Left kidney (tissue), 2 donors: ENCODE measurements around the gene FMNL3. TPM values are rescaled to one million over a fixed set of nuclear protein-coding genes. Genes with fewer than 3 reads are reported as not detected.
"Not testable (repeated sequence)": the region's sequence is repeated elsewhere in the genome, so short reads cannot be mapped to it uniquely, and the experiment has no call there.

ENCODE experiments used
- DNase-seq: peaks from one replicate; pipeline ENCODE4 v3.0.0-alpha.2; 2013
- polyA plus RNA-seq: library from polyadenylated mRNA; unstranded; fragments of 120-200 nt; gene quantifications from one replicate; pipeline ENCODE4 v1.2.1, GENCODE V29; 2013; ENCODE audit not compliant: insufficient read length

The FMNL3 gene
- polyA plus RNA-seq, 1 donor, result 46.3 TPM

GRCh38 chr12:49609059-49609874 lies 97.9 kb downstream of the FMNL3 start:
- no peak for DNase-seq

- not testable (repeated sequence) for DNase-seq
These were observed 101.7 kb downstream of the FMNL3 start, which contains the start of gene FAM186B for GRCh38 chr12:49605539-49605938. Gene FAM186B, minus strand, starts transcription at chr12:49605639. Its CDS starts 162 bp downstream, at chr12:49605477.

DNA sequence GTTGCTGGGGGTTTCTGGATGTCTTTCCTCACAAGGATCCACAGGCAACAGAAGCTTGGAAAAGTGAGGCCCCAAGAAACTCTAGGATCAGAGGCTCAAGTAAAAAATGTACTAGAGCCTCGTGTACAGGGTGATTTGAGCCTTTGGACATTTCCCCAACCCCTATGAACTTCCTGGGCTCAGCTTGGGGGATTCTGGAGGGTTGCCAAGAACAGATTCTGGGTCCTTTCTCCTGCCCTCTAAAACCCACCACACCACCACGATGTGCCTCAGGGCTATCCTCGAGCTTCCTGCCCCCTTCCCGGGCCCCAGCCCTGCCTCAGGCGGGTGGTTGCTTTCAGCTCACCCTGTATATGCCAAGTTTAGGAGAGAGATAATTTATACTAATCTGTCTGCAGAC lies 102.3 kb downstream of the FMNL3 start:
- DNase-seq, result no peak

DNA sequence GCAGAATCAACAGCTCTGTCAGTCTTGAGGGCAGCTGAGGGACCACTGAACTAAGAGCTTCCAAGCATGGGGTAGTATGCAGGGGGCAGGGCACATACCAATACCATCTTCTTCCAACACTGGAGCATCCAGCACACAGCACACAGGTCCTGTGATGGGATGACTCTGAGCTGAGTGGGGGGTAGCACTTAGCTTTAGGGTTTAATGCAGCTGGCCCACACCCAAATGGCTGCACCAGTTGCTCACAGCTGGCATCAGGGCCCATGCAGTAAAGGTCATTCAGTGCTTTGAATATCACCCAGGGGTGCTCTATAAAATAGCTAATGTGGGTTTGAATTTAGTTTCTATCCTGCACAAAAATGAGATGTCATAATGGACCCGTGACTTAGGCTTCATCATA lies 103.5 kb downstream of the FMNL3 start:
- DNase-seq, result no peak

- no peak for DNase-seq
These were observed 107.2 kb downstream of the FMNL3 start for GRCh38 chr12:49599961-49600360.

DNA sequence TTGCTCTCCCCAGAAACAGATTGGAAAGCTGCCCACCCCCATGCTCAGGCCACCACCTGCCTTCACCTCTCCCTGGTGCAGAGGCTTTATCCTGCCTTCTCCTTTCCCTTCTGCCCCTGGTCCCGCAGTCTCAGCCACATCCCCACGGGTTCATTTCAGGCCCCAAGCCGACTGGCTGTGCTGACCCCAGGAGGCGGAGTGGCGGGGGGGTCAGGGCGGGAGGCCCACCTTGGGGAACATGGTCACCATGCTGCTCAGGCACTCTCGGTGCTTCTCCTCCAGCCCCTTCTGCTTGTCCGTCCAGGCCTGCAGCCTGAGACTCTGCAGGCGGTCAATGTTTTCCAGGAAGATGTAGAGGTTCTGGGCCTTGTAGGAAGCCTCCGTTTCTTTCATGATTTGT lies 108.7 kb downstream of the FMNL3 start:
- DNase-seq, result no peak

GRCh38 chr12:49588721-49589516 lies 118.3 kb downstream of the FMNL3 start:
- DNase-seq, result no peak

DNA sequence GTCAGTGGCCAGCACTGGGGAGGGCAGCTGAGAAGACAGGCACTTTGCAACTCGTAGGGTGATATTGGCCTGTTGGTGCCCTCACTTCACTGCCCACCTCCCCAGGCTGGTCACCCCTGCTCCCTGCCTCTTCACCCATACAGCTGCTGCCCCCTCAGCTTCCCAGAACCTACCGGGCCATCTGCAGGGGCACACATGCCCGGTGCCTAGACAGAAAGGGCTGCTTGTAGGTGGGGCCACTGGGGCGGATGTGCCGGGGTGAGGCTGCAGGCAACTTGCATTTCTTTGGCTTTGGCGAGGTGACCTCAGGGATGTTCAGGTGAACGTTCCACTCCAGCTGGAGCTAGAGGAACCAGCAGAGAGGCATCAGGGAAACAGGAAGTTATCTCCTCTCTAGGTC lies 118.9 kb downstream of the FMNL3 start:
- no peak for DNase-seq

- DNase-seq, result no peak
These were observed 119.9 kb downstream of the FMNL3 start for GRCh38 chr12:49587174-49587908.

Other genes with a start within 250 kb of the FMNL3 start
- gene KCNH3, start 168.4 kb downstream of the FMNL3 start, polyA plus RNA-seq, result 5.2 TPM
- gene MCRS1, start 139.3 kb downstream of the FMNL3 start, polyA plus RNA-seq, result 61.6 TPM
- gene FAM186B, start 101.8 kb downstream of the FMNL3 start, polyA plus RNA-seq, result 3.1 TPM
- gene PRPF40B, start 83.8 kb downstream of the FMNL3 start, polyA plus RNA-seq, result 29.5 TPM
- 721 TPM for gene TMBIM6, start 34.2 kb upstream of the FMNL3 start, polyA plus RNA-seq
- gene NCKAP5L, start 121.0 kb upstream of the FMNL3 start, polyA plus RNA-seq, result 18.3 TPM
- 7.7 TPM for gene BCDIN3D, start 135.7 kb upstream of the FMNL3 start, polyA plus RNA-seq
- 3.5 TPM for gene FAIM2, start 196.5 kb upstream of the FMNL3 start, polyA plus RNA-seq
- 50.4 TPM for gene AQP2, start 243.3 kb upstream of the FMNL3 start, polyA plus RNA-seq